ENCODE results near the gene HOXD3. TPM values are rescaled to one million over a fixed set of nuclear protein-coding genes. Genes with fewer than 3 reads are reported as not detected.

Gene HOXD3
- total RNA-seq, 4 donors from 2014 or later: 2.0 to 9.1 (median 8.3) TPM

GRCh38 chr2:176123411-176124109, 33.5 kb upstream of the HOXD3 start:
- Histone ChIP-seq H3K36me3 (no peaks in the 10 kb centered on the region), H3K4me1 (peaks cover 0 to 23% (median 0%) of the 10 kb centered on the region in 4 donors), H3K27ac (no peak overlapping the region), H3K4me3 (peak overlapping the region; percentile 10 to 63 (median 47)), H3K9me3 (peaks cover 0 to 4% (median 0%) of the 10 kb centered on the region in 4 donors), H3K27me3 (peaks cover 0 to 53% of the 10 kb centered on the region in 2 donors)
- DNase-seq: no peak
- TF ChIP-seq CTCF (IDR thresholded peaks at IDR 0.05) (no peak), POLR2A (IDR thresholded peaks at IDR 0.05) (no peak)

- Histone ChIP-seq H3K4me3 (peak overlapping the region in 1 of 4 donors; percentile 57), H3K27ac (no peak overlapping the region), H3K36me3 (no peaks in the 10 kb centered on the region), H3K4me1 (peaks cover 0 to 30% (median 0%) of the 10 kb centered on the region in 4 donors), H3K9me3 (peaks cover 0 to 4% (median 0%) of the 10 kb centered on the region in 4 donors), H3K27me3 (peaks cover 0 to 59% of the 10 kb centered on the region in 2 donors)
- TF ChIP-seq CTCF (IDR thresholded peaks at IDR 0.05) (no peak), POLR2A (IDR thresholded peaks at IDR 0.05) (no peak)
- peak in 1 of 3 donors; percentile 41 for DNase-seq
Measured at GRCh38 chr2:176124110-176124946, 32.8 kb upstream of the HOXD3 start.

GRCh38 chr2:176124947-176125771, 31.9 kb upstream of the HOXD3 start:
- H3K27me3 ChIP-seq: peaks cover 0 to 57% of the 10 kb centered on the region in 2 donors
- no peak overlapping the region for H3K27ac ChIP-seq
- H3K4me1 ChIP-seq: peaks cover 0 to 34% (median 0%) of the 10 kb centered on the region in 4 donors
- peaks cover 0 to 4% (median 0%) of the 10 kb centered on the region in 4 donors for H3K9me3 ChIP-seq
- no peak overlapping the region for H3K4me3 ChIP-seq
- DNase-seq: peak in 1 of 3 donors; percentile 41
- no peaks in the 10 kb centered on the region for H3K36me3 ChIP-seq
- no peak for TF ChIP-seq POLR2A (IDR thresholded peaks at IDR 0.05)
- no peak for TF ChIP-seq CTCF (IDR thresholded peaks at IDR 0.05)

GRCh38 chr2:176125772-176126054, 31.4 kb upstream of the HOXD3 start:
- DNase-seq: no peak
- no peaks in the 10 kb centered on the region for H3K36me3 ChIP-seq
- peaks cover 0 to 4% (median 0%) of the 10 kb centered on the region in 4 donors for H3K9me3 ChIP-seq
- TF ChIP-seq POLR2A (IDR thresholded peaks at IDR 0.05): no peak
- no peak for TF ChIP-seq CTCF (IDR thresholded peaks at IDR 0.05)
- peaks cover 0 to 38% (median 0%) of the 10 kb centered on the region in 4 donors for H3K4me1 ChIP-seq
- H3K27me3 ChIP-seq: peaks cover 0 to 55% of the 10 kb centered on the region in 2 donors
- H3K4me3 ChIP-seq: no peak overlapping the region
- no peak overlapping the region for H3K27ac ChIP-seq

All from Peyer's patch (tissue), 4 donors.